HG03196 (cell line): ENCODE results near the gene SPACA9.

Experiments
- ATAC-seq: cut with Tn5 transposase; IDR thresholded peaks from one replicate; pipeline ENCODE4 v1.9.1; 2021; ENCODE audit not compliant: unreplicated experiment

The SPACA9 gene

GRCh38 chr9:132892400-132892799, 13.7 kb downstream of the SPACA9 start:
- ATAC-seq, result no peak

- no peak for ATAC-seq
Observed at GRCh38 chr9:132894346-132894745, 15.6 kb downstream of the SPACA9 start.

- ATAC-seq, result no peak
Observed at GRCh38 chr9:132894862-132895835, 16.5 kb downstream of the SPACA9 start.

- ATAC-seq, result no peak
Observed at GRCh38 chr9:132896264-132896663, 17.6 kb downstream of the SPACA9 start.

GRCh38 chr9:132896906-132897305, 18.2 kb downstream of the SPACA9 start:
- ATAC-seq, result no peak

GRCh38 chr9:132898051-132898450, 19.4 kb downstream of the SPACA9 start:
- no peak for ATAC-seq

- ATAC-seq, result no peak
Observed at GRCh38 chr9:132901858-132902831, 23.4 kb downstream of the SPACA9 start.

- ATAC-seq, result no peak
Observed at GRCh38 chr9:132903574-132904492, 25.1 kb downstream of the SPACA9 start.

GRCh38 chr9:132905726-132906125, 27.0 kb downstream of the SPACA9 start:
- ATAC-seq, result no peak

GRCh38 chr9:132908635-132909034, 29.9 kb downstream of the SPACA9 start:
- ATAC-seq, result no peak

GRCh38 chr9:132909311-132909710, 30.6 kb downstream of the SPACA9 start:
- no peak for ATAC-seq

GRCh38 chr9:132910376-132910775, 31.7 kb downstream of the SPACA9 start:
- ATAC-seq, result no peak

- no peak for ATAC-seq
Observed at GRCh38 chr9:132912131-132912530, 33.4 kb downstream of the SPACA9 start.

- no peak for ATAC-seq
Observed at GRCh38 chr9:132914924-132915323, 36.2 kb downstream of the SPACA9 start.

- ATAC-seq, result no peak
Observed at GRCh38 chr9:132919614-132920268, 41.0 kb downstream of the SPACA9 start.

GRCh38 chr9:132923346-132923902, 44.7 kb downstream of the SPACA9 start:
- ATAC-seq, result no peak

- ATAC-seq, result no peak
Observed at GRCh38 chr9:132927704-132928103, 49.0 kb downstream of the SPACA9 start.

GRCh38 chr9:132931178-132931735, 52.6 kb downstream of the SPACA9 start:
- no peak for ATAC-seq

- ATAC-seq, result no peak
Observed at GRCh38 chr9:132935026-132935425, 56.3 kb downstream of the SPACA9 start.
